CD14-positive monocyte (primary cell): ENCODE results near the gene LXN. TPM values are rescaled to one million over a fixed set of nuclear protein-coding genes. Genes with fewer than 3 reads are reported as not detected.

Experiments used
- DNase-seq, 3 donors: peaks; one replicate each; pipeline ENCODE4 v3.0.0-alpha.2; 2011 to 2022
- H2AFZ ChIP-seq: 2 replicates; pipeline ENCODE4 v1.6.0; 2012; ENCODE audit warnings: mild to moderate bottlenecking, low read depth, low read length, inconsistent platforms; ENCODE audit not compliant: insufficient read depth, poor library complexity, severe bottlenecking
- H3K27ac ChIP-seq, 2 donors: 1 replicate in 1 of 2; 2 replicates in 1 of 2; pipeline ENCODE4 v1.5.1; 2012 to 2013; ENCODE audit warnings: low read length in 2 of 2, control low read depth in 1 of 2, inconsistent platforms in 1 of 2, low read depth in 1 of 2, mild to moderate bottlenecking in 1 of 2
- H3K27me3 ChIP-seq, 2 donors: one replicate each; pipeline versions ENCODE4 v1.6.0 to v1.6.1; 2011 to 2013; ENCODE audit warnings: low read length in 2 of 2; ENCODE audit not compliant: control insufficient read depth in 2 of 2, insufficient read depth in 2 of 2
- H3K36me3 ChIP-seq, 2 donors: replicated peaks in 1 of 2; 1 replicate in 1 of 2; 2 replicates in 1 of 2; pipeline versions ENCODE4 v1.5.1 to v1.6.1; 2012 to 2013; ENCODE audit warnings: low read length in 2 of 2, control low read depth in 1 of 2, inconsistent platforms in 1 of 2, mild to moderate bottlenecking in 1 of 2; ENCODE audit not compliant: insufficient read depth in 2 of 2, control insufficient read depth in 1 of 2
- H3K4me1 ChIP-seq, 2 donors: 1 replicate in 1 of 2; 2 replicates in 1 of 2; pipeline versions ENCODE4 v1.5.1 to v1.6.1; 2012 to 2013; ENCODE audit warnings: low read length in 2 of 2, control low read depth in 1 of 2, inconsistent platforms in 1 of 2, mild to moderate bottlenecking in 1 of 2, moderate library complexity in 1 of 2; ENCODE audit not compliant: insufficient read depth in 2 of 2, control insufficient read depth in 1 of 2
- H3K4me2 ChIP-seq: replicated peaks from 2 replicates; pipeline ENCODE3; 2012; ENCODE audit warnings: low read length, moderate library complexity, mild to moderate bottlenecking; ENCODE audit not compliant: poor library complexity, severe bottlenecking; ENCODE audit errors: extremely low read depth
- H3K4me3 ChIP-seq, 3 experiments: fragments of 200-600 bp in 1 of 3; sonication (generic) in 1 of 3; replicated peaks in 1 of 3; 1 replicate in 2 of 3; 2 replicates in 1 of 3; pipeline ENCODE4 v1.5.1; 2011 to 2013; ENCODE audit warnings: low read length in 3 of 3, mild to moderate bottlenecking in 3 of 3, control low read depth in 2 of 3, low read depth in 2 of 3, inconsistent platforms in 1 of 3, moderate library complexity in 1 of 3
- H3K79me2 ChIP-seq: 2 replicates; pipeline ENCODE4 v1.6.0; 2012; ENCODE audit warnings: mild to moderate bottlenecking, control low read depth, inconsistent platforms, low read length, moderate library complexity; ENCODE audit not compliant: insufficient read depth
- H3K9ac ChIP-seq: 2 replicates; pipeline ENCODE4 v1.6.0; 2017; ENCODE audit warnings: low read length, mild to moderate bottlenecking; ENCODE audit not compliant: insufficient read depth, poor library complexity, severe bottlenecking
- H3K9me3 ChIP-seq, 2 donors: replicated peaks in 1 of 2; 1 replicate in 1 of 2; 2 replicates in 1 of 2; pipeline versions ENCODE4 v1.5.1 to v1.6.1; 2012 to 2013; ENCODE audit warnings: low read length in 2 of 2, control low read depth in 1 of 2; ENCODE audit not compliant: control insufficient read depth in 1 of 2, insufficient read depth in 1 of 2
- H4K20me1 ChIP-seq: 2 replicates; pipeline ENCODE4 v1.6.0; 2012; ENCODE audit warnings: mild to moderate bottlenecking, low read length, control low read depth, moderate library complexity; ENCODE audit not compliant: insufficient read depth
- H3K27ac Mint-ChIP-seq, 7 donors: one replicate each; pipeline ENCODE4 v1.8.0; 2020; ENCODE audit warnings: mild to moderate bottlenecking in 7 of 7, mixed read lengths in 7 of 7, moderate library complexity in 6 of 7, inconsistent platforms in 2 of 7
- H3K27me3 Mint-ChIP-seq, 3 donors: one replicate each; pipeline ENCODE4 v1.8.0; 2021 to 2022; ENCODE audit warnings: low read depth in 3 of 3, mild to moderate bottlenecking in 3 of 3, mixed read lengths in 3 of 3, moderate library complexity in 3 of 3, inconsistent platforms in 1 of 3
- H3K36me3 Mint-ChIP-seq, 2 donors: one replicate each; pipeline ENCODE4 v1.8.0; 2020; ENCODE audit warnings: mixed read lengths in 2 of 2, inconsistent platforms in 1 of 2, mild to moderate bottlenecking in 1 of 2
- H3K4me1 Mint-ChIP-seq: one replicate; pipeline ENCODE4 v1.8.0; 2020; ENCODE audit warnings: mild to moderate bottlenecking, mixed read lengths
- H3K4me3 Mint-ChIP-seq, 2 donors: one replicate each; pipeline ENCODE4 v1.8.0; 2020; ENCODE audit warnings: mild to moderate bottlenecking in 2 of 2, mixed read lengths in 2 of 2, moderate library complexity in 1 of 2
- H3K9me3 Mint-ChIP-seq, 7 donors: one replicate each; pipeline ENCODE4 v1.8.0; 2020 to 2022; ENCODE audit warnings: mixed read lengths in 7 of 7, mild to moderate bottlenecking in 6 of 7, moderate library complexity in 6 of 7, inconsistent platforms in 2 of 7
- WGBS: methylation state at CpG from one replicate; pipeline ENCODE4 v1.1.5; 2013; ENCODE audit warnings: missing lambda C conversion rate; ENCODE audit not compliant: insufficient coverage; 5-methylcytosine and 5-hydroxymethylcytosine counted together
- intact Hi-C, 2 donors: fragments of 100-400 bp; cut with micrococcal nuclease; formaldehyde crosslinking; loops; one replicate each; pipeline versions ENCODE4 v1.15.0 to v1.15.1; 2023
- polyA plus RNA-seq, 3 donors: library from polyadenylated mRNA; depleted of rRNA in 1 of 3; unstranded in 2 of 3; stranded (reverse) in 1 of 3; fragments of 300-500 nt in 2 of 3; fragments of >200 nt in 1 of 3; fragmentation: Illumina TruSeq in 2 of 3; gene quantifications; 1 replicate in 2 of 3; 2 replicates in 1 of 3; pipeline ENCODE4 v1.2.3, GENCODE V29; 2012 to 2021
- TF ChIP-seq, protein P1 (sequence below): fragments of 200-600 bp; IDR thresholded peaks from one replicate; pipeline ENCODE4 v1.8.0; 2022; ENCODE audit warnings: antibody characterized with exemption, mild to moderate bottlenecking

The LXN gene
- polyA plus RNA-seq, 3 donors: 2.6 to 10.0 (median 7.6) TPM

DNA sequence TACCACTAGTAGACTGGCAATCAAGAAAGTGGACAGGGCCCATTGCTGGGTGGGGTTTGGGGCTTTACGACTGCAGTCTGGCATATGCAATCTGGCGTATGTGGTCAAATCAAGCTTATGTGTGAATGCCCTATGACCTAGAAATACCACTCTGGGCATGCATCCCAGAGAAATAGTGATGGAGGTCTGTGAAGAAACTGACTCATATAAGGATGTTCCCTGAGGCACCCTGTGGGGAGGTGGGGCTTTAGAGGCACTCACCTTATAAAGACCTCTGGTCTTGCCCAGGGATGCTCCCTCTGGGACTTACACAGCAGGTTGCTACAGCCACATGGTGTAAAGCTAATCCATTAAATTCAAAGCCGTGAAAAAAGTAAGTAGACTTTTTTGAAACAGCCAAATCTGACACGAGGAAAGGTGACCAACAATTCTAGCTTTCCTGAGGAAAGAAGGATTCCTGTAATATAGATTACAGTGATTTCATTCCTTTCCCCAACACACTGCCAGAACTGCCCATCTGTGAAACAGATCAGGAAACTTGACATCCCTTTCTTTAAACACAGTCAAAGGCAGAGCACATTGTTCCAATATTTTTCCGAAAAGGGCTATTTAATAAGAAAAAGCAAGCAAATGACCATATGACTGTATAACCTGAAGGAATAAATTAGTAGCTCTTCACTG lies 46.2 kb upstream of the LXN start:
- H3K4me1 ChIP-seq: peaks cover 11 to 13% of the 10 kb centered on the region in 2 donors
- H3K9me3 ChIP-seq: no peaks in the 10 kb centered on the region
- peaks cover 0 to 5% (median 0%) of the 10 kb centered on the region in 7 donors for H3K9me3 Mint-ChIP-seq
- peaks cover 8 to 32% of the 10 kb centered on the region in 2 donors for H3K36me3 Mint-ChIP-seq
- H3K36me3 ChIP-seq: peaks cover 0 to 15% of the 10 kb centered on the region in 2 donors
- TF ChIP-seq, protein P1, sequence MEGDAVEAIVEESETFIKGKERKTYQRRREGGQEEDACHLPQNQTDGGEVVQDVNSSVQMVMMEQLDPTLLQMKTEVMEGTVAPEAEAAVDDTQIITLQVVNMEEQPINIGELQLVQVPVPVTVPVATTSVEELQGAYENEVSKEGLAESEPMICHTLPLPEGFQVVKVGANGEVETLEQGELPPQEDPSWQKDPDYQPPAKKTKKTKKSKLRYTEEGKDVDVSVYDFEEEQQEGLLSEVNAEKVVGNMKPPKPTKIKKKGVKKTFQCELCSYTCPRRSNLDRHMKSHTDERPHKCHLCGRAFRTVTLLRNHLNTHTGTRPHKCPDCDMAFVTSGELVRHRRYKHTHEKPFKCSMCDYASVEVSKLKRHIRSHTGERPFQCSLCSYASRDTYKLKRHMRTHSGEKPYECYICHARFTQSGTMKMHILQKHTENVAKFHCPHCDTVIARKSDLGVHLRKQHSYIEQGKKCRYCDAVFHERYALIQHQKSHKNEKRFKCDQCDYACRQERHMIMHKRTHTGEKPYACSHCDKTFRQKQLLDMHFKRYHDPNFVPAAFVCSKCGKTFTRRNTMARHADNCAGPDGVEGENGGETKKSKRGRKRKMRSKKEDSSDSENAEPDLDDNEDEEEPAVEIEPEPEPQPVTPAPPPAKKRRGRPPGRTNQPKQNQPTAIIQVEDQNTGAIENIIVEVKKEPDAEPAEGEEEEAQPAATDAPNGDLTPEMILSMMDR: no peak
- DNase-seq: no peak
- H3K4me1 Mint-ChIP-seq: peaks cover 9% of the 10 kb centered on the region
- H3K27ac ChIP-seq: no peak overlapping the region
- no peaks in the 10 kb centered on the region for H3K79me2 ChIP-seq
- no peak overlapping the region for H3K4me2 ChIP-seq
- H3K9ac ChIP-seq: no peak overlapping the region
- peaks cover 0 to 7% (median 7%) of the 10 kb centered on the region in 3 donors for H3K27me3 Mint-ChIP-seq
- WGBS: no CpG with 5 or more reads among the region's 5 CpGs
- H4K20me1 ChIP-seq: no peaks in the 10 kb centered on the region
- no peaks in the 10 kb centered on the region for H3K27me3 ChIP-seq
- H3K4me3 ChIP-seq: no peak overlapping the region
- no peak overlapping the region for H2AFZ ChIP-seq
- intact Hi-C loops: no loop called here
- H3K27ac Mint-ChIP-seq: no peak overlapping the region
- H3K4me3 Mint-ChIP-seq: no peak overlapping the region

DNA sequence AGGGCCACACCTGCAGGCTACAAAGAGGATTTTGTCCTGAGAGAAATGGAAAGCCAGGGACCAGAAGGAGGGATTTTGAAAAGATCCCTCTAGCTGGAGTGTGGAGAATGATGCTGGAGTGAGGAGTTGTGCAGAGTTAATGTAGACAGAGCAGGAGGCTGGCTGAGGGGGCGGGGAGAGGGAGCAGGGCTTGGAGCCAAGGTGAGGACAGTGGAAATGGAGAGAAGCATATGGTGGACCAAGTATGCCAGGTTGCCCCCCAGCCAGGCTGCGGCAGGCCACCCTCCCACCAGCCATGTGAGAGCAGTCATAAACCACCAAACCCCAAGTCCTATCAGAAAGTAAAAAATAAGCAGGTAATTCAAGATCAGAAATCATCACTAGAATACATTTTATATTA lies 45.1 kb upstream of the LXN start:
- Mint-ChIP-seq H3K4me3 (no peak overlapping the region), H3K27ac (peak overlapping the region in 2 of 7 donors; percentile 2 to 63)
- no CpG with 5 or more reads among the region's 2 CpGs for WGBS

More for the DNA sequence above, 45.1 kb upstream of the LXN start:
- H3K27ac ChIP-seq: no peak overlapping the region
- Mint-ChIP-seq H3K36me3 (peaks cover 16 to 37% of the 10 kb centered on the region in 2 donors), H3K9me3 (peaks cover 0 to 5% (median 0%) of the 10 kb centered on the region in 7 donors), H3K4me1 (peaks cover 10% of the 10 kb centered on the region), H3K27me3 (peaks cover 0 to 7% (median 7%) of the 10 kb centered on the region in 3 donors)
- H3K9ac ChIP-seq: no peak overlapping the region
- H4K20me1 ChIP-seq: no peaks in the 10 kb centered on the region
- H3K79me2 ChIP-seq: no peaks in the 10 kb centered on the region
- no peak overlapping the region for H3K4me2 ChIP-seq
- H3K4me3 ChIP-seq: no peak overlapping the region
- H2AFZ ChIP-seq: no peak overlapping the region
- H3K27me3 ChIP-seq: no peaks in the 10 kb centered on the region
- H3K36me3 ChIP-seq: peaks cover 4 to 23% of the 10 kb centered on the region in 2 donors
- intact Hi-C loops: no loop called here
- peaks cover under 1 to 12% of the 10 kb centered on the region in 2 donors for H3K4me1 ChIP-seq
- H3K9me3 ChIP-seq: no peaks in the 10 kb centered on the region
- TF ChIP-seq, protein P1: no peak
- DNase-seq: no peak
